Smooth muscle cell (in vitro differentiated cells): ENCODE measurements around the gene AKAP1. TPM values are rescaled to one million over a fixed set of nuclear protein-coding genes. Genes with fewer than 3 reads are reported as not detected.

ENCODE experiments used
- DNase-seq: peaks from one replicate; lab custom pipeline; 2025; ENCODE audit not compliant: unreplicated experiment; lab: John Stamatoyannopoulos, UW
- H2AFZ ChIP-seq: fragments of 200-600 bp; sonication (generic); 2 replicates; pipeline ENCODE4 v1.6.0; 2016; ENCODE audit warnings: antibody characterized with exemption, low read depth, mild to moderate bottlenecking
- H3F3A ChIP-seq: fragments of 200-600 bp; sonication (generic); 2 replicates; pipeline ENCODE4 v1.6.0; 2017; ENCODE audit warnings: antibody characterized with exemption, low read depth
- H3K27ac ChIP-seq: fragments of 200-600 bp; sonication (generic); 2 replicates; pipeline ENCODE4 v1.5.1; 2016; ENCODE audit warnings: low read depth, mild to moderate bottlenecking
- H3K27me3 ChIP-seq: fragments of 200-600 bp; sonication (generic); 2 replicates; pipeline ENCODE4 v1.6.1; 2016; ENCODE audit warnings: low read depth, mild to moderate bottlenecking
- H3K36me3 ChIP-seq: fragments of 200-600 bp; sonication (generic); 2 replicates; pipeline ENCODE4 v1.5.1; 2016; ENCODE audit warnings: low read depth
- H3K4me1 ChIP-seq: fragments of 200-600 bp; sonication (generic); 2 replicates; pipeline ENCODE4 v1.5.1; 2016; ENCODE audit warnings: low read depth
- H3K4me2 ChIP-seq: fragments of 200-600 bp; sonication (generic); 2 replicates; pipeline ENCODE4 v1.6.0; 2016; ENCODE audit warnings: mild to moderate bottlenecking
- H3K4me3 ChIP-seq: fragments of 200-600 bp; sonication (generic); 2 replicates; pipeline ENCODE4 v1.5.1; 2016; ENCODE audit warnings: mild to moderate bottlenecking
- H3K79me2 ChIP-seq: fragments of 200-600 bp; sonication (generic); 2 replicates; pipeline ENCODE4 v1.6.0; 2016; ENCODE audit warnings: low read depth, mild to moderate bottlenecking
- H3K9ac ChIP-seq: fragments of 200-600 bp; sonication (generic); 2 replicates; pipeline ENCODE4 v1.6.0; 2016; ENCODE audit warnings: low read depth
- H3K9me3 ChIP-seq: fragments of 200-600 bp; sonication (generic); replicated peaks from 2 replicates; pipeline ENCODE4 v1.5.1; 2016; ENCODE audit warnings: low read depth
- H4K20me1 ChIP-seq: fragments of 200-600 bp; sonication (generic); 2 replicates; pipeline ENCODE4 v1.6.0; 2016; ENCODE audit warnings: low read depth
- CTCF ChIP-seq: fragments of 200-600 bp; sonication (generic); IDR thresholded peaks from 2 replicates; pipeline ENCODE4 v1.5.1; 2017; ENCODE audit warnings: borderline replicate concordance, mild to moderate bottlenecking, antibody characterized with exemption; ENCODE audit not compliant: insufficient read depth, poor library complexity, severe bottlenecking
- WGBS: methylation state at CpG from one replicate; pipeline ENCODE4 v1.1.7; 2016; ENCODE audit warnings: low lambda C conversion rate; 5-methylcytosine and 5-hydroxymethylcytosine counted together
- polyA plus RNA-seq: library from polyadenylated mRNA; unstranded; fragments of >200 nt; fragmentation: Nextera tagmentation; extraction: Ambion mirVana; gene quantifications from 2 replicates; pipeline ENCODE4 v1.2.1, GENCODE V29; 2016
- total RNA-seq: library from RNA; depleted of rRNA; stranded (reverse); fragments of >200 nt; gene quantifications from 2 replicates; pipeline ENCODE4 v1.2.3, GENCODE V29; 2014

The AKAP1 gene
- total and polyA plus RNA-seq, 2 experiments from 2014 or later: 5.8 to 6.2 TPM

- no peak for DNase-seq
- Histone ChIP-seq H3K4me3 (no peak overlapping the region), H3K27ac (peak overlapping the region; percentile 83), H3K36me3 (no peaks in the 10 kb centered on the region), H2AFZ (no peak overlapping the region), H4K20me1 (no peaks in the 10 kb centered on the region), H3K79me2 (no peaks in the 10 kb centered on the region), H3K4me1 (no peaks in the 10 kb centered on the region), H3F3A (no peaks in the 10 kb centered on the region), H3K27me3 (no peaks in the 10 kb centered on the region), H3K9ac (peak overlapping the region; percentile 67), H3K9me3 (no peaks in the 10 kb centered on the region), H3K4me2 (no peak overlapping the region)
- TF ChIP-seq CTCF: no peak
- WGBS: 61% methylated on average over 4 of the region's 4 CpGs
Observed at GRCh38 chr17:57158325-57158724, 73.3 kb downstream of the AKAP1 start.

GRCh38 chr17:57158795-57159194, 73.7 kb downstream of the AKAP1 start:
- Histone ChIP-seq H3K27me3 (no peaks in the 10 kb centered on the region), H3K9me3 (no peaks in the 10 kb centered on the region), H2AFZ (no peak overlapping the region), H4K20me1 (no peaks in the 10 kb centered on the region), H3K9ac (peak overlapping the region; percentile 68), H3K4me3 (no peak overlapping the region), H3K36me3 (no peaks in the 10 kb centered on the region), H3K4me2 (no peak overlapping the region), H3K79me2 (no peaks in the 10 kb centered on the region), H3F3A (no peaks in the 10 kb centered on the region), H3K27ac (peak overlapping the region; percentile 83), H3K4me1 (no peaks in the 10 kb centered on the region)
- WGBS: 89% methylated on average over 1 of the region's 1 CpG
- no peak for TF ChIP-seq CTCF
- DNase-seq: no peak

GRCh38 chr17:57160624-57161023, 75.6 kb downstream of the AKAP1 start:
- H3K79me2 ChIP-seq: no peaks in the 10 kb centered on the region
- no peaks in the 10 kb centered on the region for H3K27me3 ChIP-seq
- no peak overlapping the region for H2AFZ ChIP-seq
- no peaks in the 10 kb centered on the region for H3F3A ChIP-seq
- H3K27ac ChIP-seq: no peak overlapping the region
- no peaks in the 10 kb centered on the region for H4K20me1 ChIP-seq
- H3K4me3 ChIP-seq: no peak overlapping the region
- no peak for DNase-seq
- no peak for TF ChIP-seq CTCF
- no peaks in the 10 kb centered on the region for H3K9me3 ChIP-seq
- H3K36me3 ChIP-seq: no peaks in the 10 kb centered on the region
- WGBS: 92% methylated on average over 3 of the region's 3 CpGs
- no peak overlapping the region for H3K4me2 ChIP-seq
- H3K9ac ChIP-seq: no peak overlapping the region
- H3K4me1 ChIP-seq: no peaks in the 10 kb centered on the region

- DNase-seq: no peak
- Histone ChIP-seq H3K79me2 (no peaks in the 10 kb centered on the region), H4K20me1 (no peaks in the 10 kb centered on the region), H3K9ac (no peak overlapping the region), H2AFZ (no peak overlapping the region), H3K4me3 (no peak overlapping the region), H3K27me3 (no peaks in the 10 kb centered on the region), H3K9me3 (no peaks in the 10 kb centered on the region), H3K27ac (no peak overlapping the region), H3K4me2 (no peak overlapping the region), H3K4me1 (no peaks in the 10 kb centered on the region), H3K36me3 (no peaks in the 10 kb centered on the region), H3F3A (no peaks in the 10 kb centered on the region)
- 56% methylated on average over 4 of the region's 4 CpGs for WGBS
- no peak for TF ChIP-seq CTCF
Observed at GRCh38 chr17:57164814-57165213, 79.8 kb downstream of the AKAP1 start.
